HG03460 (cell line): Measurements from ENCODE around the gene NID1.
"Not testable (repeated sequence)": the region's sequence is repeated elsewhere in the genome, so short reads cannot be mapped to it uniquely, and the experiment has no call there.

Source experiments
- ATAC-seq: cut with Tn5 transposase; IDR thresholded peaks from one replicate; pipeline ENCODE4 v1.9.1; 2021; ENCODE audit not compliant: unreplicated experiment

NID1 gene

DNA sequence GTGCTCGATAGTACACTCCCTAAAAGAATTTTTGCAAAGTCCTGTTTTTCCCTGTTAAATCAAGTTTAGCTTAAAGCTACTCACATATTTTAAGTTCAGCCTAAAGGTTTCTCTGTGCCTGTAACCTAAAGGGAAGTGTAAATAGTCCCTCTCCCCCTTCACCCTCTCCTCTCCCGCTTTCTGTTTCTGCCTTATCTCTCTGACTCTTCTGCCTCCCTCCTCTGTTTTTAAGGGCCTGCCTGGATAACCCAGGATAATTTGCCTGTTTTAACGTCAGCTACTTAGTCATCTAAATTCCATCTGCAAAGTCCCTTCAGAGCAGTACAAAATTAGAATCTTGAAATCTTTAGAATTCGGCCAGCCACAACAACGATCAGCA, 92.6 kb downstream of the NID1 start:
- ATAC-seq = peak; percentile 50

DNA sequence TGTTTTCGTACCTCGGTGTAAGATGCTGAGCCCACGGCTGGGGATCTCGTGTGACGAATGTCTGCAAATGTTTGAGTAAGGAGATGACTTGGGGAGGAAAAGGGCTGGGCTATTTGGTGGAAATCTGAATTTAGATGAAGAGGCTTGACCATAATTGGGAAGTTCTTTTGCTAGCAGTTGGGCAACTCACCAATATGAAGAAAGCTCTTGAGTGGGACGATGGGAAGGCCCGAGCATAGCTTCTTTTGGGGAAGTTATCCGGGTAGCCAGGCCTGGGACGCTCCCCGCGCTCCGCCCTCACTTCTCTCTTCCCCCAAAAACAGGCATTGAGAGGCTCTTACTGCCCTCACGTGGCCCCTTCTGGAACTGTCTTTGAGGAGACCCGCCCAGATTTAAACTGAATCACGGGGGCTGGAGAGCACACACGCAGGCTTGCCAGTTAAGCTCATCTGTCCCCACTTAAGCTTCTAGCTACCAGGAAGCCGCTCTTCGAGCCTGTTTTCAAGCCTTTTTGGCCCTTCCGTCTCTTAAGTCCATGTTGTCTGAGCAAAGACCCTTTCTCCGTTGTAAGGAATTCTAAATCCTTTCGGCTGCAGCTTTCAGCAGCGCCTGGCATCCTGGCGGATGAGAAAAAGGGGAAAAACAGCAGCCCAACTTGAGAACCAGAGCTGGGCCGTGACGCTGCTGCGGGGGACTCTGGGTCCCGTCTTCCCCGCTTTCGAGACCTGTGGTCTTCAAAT, 93.1 kb downstream of the NID1 start:
- peak; percentile 96 for ATAC-seq

DNA sequence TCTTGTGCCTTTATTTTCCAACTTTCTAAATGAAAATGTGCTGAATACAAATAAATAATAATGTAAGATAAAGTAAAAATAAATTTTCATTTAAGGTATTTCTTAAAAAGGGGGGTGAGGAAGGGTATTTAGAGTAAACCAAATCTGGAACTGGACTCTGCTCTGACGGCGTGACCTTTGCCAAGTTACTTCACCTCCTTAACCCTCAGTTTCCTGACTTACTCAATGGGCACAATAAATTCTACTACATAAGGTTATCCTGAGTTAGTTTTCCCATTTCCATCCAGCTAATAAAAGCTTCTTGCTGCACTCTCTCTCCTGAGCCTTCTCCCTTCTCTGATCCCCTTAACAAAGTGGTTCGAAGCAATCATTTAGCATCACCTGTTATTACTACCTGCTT, 93.9 kb downstream of the NID1 start:
- no peak for ATAC-seq

DNA sequence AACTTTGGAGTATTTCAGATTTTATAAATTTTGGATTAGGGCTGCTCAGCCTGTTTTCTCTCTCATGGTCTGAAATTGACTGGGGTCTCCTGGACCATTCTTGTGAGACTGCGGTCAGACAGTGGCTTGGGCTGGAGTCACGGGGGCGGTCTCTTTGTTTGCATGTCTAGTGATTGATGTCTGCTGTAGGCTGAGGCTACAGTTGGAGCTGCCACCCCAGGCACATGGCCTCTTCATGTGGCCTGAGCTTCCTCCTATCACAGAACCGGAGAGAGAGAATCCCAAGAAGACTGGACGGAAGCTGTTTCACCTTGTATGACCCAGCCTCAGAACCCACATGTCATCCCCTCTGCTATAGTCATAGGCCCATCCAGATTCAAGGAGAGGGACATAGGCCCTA, 96.1 kb downstream of the NID1 start:
- ATAC-seq = no peak

DNA sequence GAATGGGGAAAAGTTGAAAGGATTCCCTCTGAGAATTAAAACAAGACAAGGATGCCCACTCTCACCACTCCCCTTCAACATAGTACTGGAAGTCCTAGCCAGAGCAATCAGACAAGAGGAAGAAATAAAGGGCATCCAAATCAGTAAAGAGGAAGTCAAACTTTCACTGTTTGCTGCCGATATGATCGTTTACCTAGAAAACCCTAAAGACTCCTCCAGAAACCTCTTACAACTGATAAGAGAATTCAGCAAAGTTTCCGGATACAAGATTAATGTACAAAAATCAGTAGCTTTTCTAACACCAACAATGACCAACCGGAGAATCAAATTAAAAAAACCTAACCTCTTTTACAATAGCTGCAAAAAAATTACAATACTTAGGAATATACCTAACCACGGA, 98.8 kb downstream of the NID1 start:
- not testable (repeated sequence) for ATAC-seq

- no peak for ATAC-seq
Observed at GRCh38 chr1:235960809-235961208, 104.1 kb downstream of the NID1 start.

- ATAC-seq = no peak
Observed at GRCh38 chr1:235958021-235958420, 106.9 kb downstream of the NID1 start.

DNA sequence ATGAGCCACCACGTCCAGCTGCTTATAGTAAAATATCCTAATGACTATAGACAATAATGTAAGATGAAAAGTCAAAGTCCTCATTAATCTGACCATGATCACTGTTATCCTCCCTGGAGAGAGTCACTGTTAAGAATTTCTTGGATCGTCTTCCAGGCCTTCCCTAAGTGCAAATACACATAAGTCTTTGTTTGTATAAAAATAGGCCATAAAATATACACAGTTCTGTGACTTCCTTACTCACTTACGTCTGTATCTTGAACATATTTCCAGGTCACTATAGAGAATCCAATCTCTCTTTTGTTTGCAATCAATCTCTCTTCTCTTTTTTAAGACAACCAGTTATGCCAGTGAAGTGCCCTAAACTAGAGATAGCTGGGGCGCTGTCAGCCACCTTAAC, 109.1 kb downstream of the NID1 start:
- no peak for ATAC-seq

- peak; percentile 96 for ATAC-seq
Observed at GRCh38 chr1:235954306-235955283, 110.3 kb downstream of the NID1 start.

DNA sequence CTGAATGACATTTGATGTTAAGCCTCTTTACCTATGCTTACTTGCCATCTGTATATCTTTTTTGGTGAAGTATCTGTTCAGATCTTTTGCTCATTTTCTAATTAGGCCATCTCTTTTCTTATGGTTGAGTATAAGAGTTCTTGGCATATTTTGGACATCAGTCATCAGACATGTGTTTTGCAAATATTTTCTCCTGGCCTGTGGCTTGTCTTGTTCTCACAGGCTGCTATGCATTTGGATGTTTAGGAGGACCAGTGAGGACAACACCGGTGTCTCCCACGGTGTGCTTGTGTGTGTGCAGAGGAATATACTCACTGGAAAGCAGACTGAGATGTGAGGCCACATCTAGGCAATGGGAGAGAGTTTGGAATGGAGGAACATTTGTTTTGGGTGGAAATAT, 111.1 kb downstream of the NID1 start:
- ATAC-seq = no peak

- peak; percentile 48 for ATAC-seq
Observed at GRCh38 chr1:235952950-235953615, 111.8 kb downstream of the NID1 start.

GRCh38 chr1:235951661-235952060, 113.2 kb downstream of the NID1 start:
- no peak for ATAC-seq

GRCh38 chr1:235950318-235950717, 114.6 kb downstream of the NID1 start:
- ATAC-seq = no peak

- ATAC-seq = no peak
Observed at GRCh38 chr1:235948774-235949427, 116.0 kb downstream of the NID1 start.

GRCh38 chr1:235947989-235948388, 116.9 kb downstream of the NID1 start:
- ATAC-seq = no peak

GRCh38 chr1:235946571-235946981, 118.3 kb downstream of the NID1 start:
- peak; percentile 73 for ATAC-seq

DNA sequence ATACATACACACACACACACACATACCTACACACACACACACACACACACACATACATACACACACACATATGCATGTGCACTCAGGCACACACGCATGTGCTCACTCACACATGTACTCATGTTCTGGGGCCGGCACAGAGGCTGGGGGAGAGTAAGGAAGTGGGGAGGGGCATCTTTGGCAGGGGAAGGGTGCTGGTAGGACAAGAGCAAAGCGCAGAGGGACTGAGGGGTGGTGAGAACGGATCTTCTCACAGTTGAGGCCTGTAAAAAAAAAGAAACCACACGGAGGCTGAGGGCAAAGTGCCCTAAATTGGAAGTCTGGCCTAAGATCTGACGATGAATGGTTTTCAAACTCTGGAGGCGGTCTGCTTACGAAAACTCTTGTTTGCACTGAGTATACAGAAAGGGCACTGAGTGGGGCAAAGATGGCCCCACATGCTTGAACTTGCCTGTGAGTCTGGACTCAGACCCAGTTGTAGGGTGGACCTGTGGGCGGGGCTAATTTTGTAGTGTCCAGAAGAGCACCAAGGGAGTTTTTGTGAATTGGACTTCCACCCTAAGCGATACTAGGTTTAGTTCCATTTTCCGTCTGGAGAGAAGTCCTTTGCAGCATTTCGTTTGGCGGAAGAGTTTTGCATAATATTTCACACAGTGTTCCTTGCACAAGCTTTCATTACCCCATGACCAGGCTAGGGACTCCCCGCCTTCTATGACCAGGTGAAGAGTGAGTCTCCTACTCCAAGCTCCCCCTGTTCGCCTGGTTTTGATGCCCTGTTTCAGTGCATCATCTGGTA, 118.9 kb downstream of the NID1 start:
- peak; percentile 72 for ATAC-seq

GRCh38 chr1:235943581-235944114, 121.2 kb downstream of the NID1 start:
- no peak for ATAC-seq

- ATAC-seq = no peak
Observed at GRCh38 chr1:235942979-235943575, 121.8 kb downstream of the NID1 start.

- ATAC-seq = no peak
Observed at GRCh38 chr1:235942625-235942934, 122.3 kb downstream of the NID1 start.
